CD4-positive, alpha-beta T cell treated with Interferon alpha-2 for 1 hour (primary cell): ENCODE measurements around the gene CENPU.
"Not testable (repeated sequence)": the region's sequence is repeated elsewhere in the genome, so short reads cannot be mapped to it uniquely, and the experiment has no call there.

Experiments used
- DNase-seq, 2 donors: peaks; one replicate each; pipeline ENCODE4 v3.0.0-alpha.2; 2020 to 2022

The CENPU gene

GRCh38 chr4:184660978-184661377 is 72.9 kb downstream of the CENPU start:
- DNase-seq: no peak

GRCh38 chr4:184657820-184658219 is 76.1 kb downstream of the CENPU start:
- not testable (repeated sequence) for DNase-seq

GRCh38 chr4:184657144-184657543 is 76.8 kb downstream of the CENPU start:
- DNase-seq: no peak

GRCh38 chr4:184655889-184656869 is 77.7 kb downstream of the CENPU start:
- DNase-seq: no peak

GRCh38 chr4:184653650-184654049 is 80.2 kb downstream of the CENPU start:
- no peak for DNase-seq

GRCh38 chr4:184652681-184653080 is 81.2 kb downstream of the CENPU start:
- not testable (repeated sequence) for DNase-seq

- no peak for DNase-seq
Observed at GRCh38 chr4:184651899-184652298, 82.0 kb downstream of the CENPU start.

- peak in 1 of 2 donors; percentile 10 for DNase-seq
Observed at GRCh38 chr4:184649971-184650855, 83.7 kb downstream of the CENPU start.

- DNase-seq: peak; percentile 96 to 97
Observed at GRCh38 chr4:184649026-184649970, 84.6 kb downstream of the CENPU start, which contains the start of the genes CASP3 and PRIMPOL. CASP3 (minus strand) TSS chr4:184649447; CDS start chr4:184638453, 10,994 bp downstream. PRIMPOL (plus strand) TSS chr4:184649738; CDS start chr4:184657141, 7,403 bp downstream.

GRCh38 chr4:184648313-184649025 is 85.4 kb downstream of the CENPU start:
- DNase-seq: peak; percentile 19 to 53

GRCh38 chr4:184648054-184648312 is 85.9 kb downstream of the CENPU start:
- no peak for DNase-seq

GRCh38 chr4:184647266-184648053 is 86.4 kb downstream of the CENPU start:
- no peak for DNase-seq

GRCh38 chr4:184645904-184646610 is 87.8 kb downstream of the CENPU start:
- no peak for DNase-seq

- no peak for DNase-seq
Observed at GRCh38 chr4:184644553-184645307, 89.2 kb downstream of the CENPU start.
